Endodermal cell (in vitro differentiated cells): Measurements from ENCODE around the gene RDH13. TPM values are rescaled to one million over a fixed set of nuclear protein-coding genes. Genes with fewer than 3 reads are reported as not detected.

ENCODE experiments used
- DNase-seq: peaks from one replicate; pipeline ENCODE4 v3.0.0-alpha.2; 2017
- H3K27ac ChIP-seq: 2 replicates; pipeline ENCODE4 v1.5.1; 2013; ENCODE audit warnings: mild to moderate bottlenecking, low read depth, low read length, moderate library complexity
- H3K27me3 ChIP-seq: 2 replicates; pipeline ENCODE4 v1.6.1; 2013; ENCODE audit warnings: mild to moderate bottlenecking, low read length, moderate library complexity; ENCODE audit not compliant: insufficient read depth, control insufficient read depth, poor library complexity, severe bottlenecking
- H3K36me3 ChIP-seq: 2 replicates; pipeline ENCODE4 v1.7.0; 2013; ENCODE audit warnings: mild to moderate bottlenecking, low read length, moderate library complexity; ENCODE audit not compliant: control insufficient read depth, insufficient read depth
- H3K4me1 ChIP-seq: one replicate; pipeline ENCODE4 v1.7.0; 2013; ENCODE audit warnings: low read length; ENCODE audit not compliant: control insufficient read depth, insufficient read depth
- H3K4me3 ChIP-seq: 2 replicates; pipeline ENCODE4 v1.5.1; 2013; ENCODE audit warnings: mild to moderate bottlenecking, low read length, moderate library complexity
- H3K9ac ChIP-seq: 2 replicates; pipeline ENCODE4 v1.6.1; 2013; ENCODE audit warnings: mild to moderate bottlenecking, low read length, moderate library complexity; ENCODE audit not compliant: poor library complexity, severe bottlenecking; ENCODE audit errors: extremely low read depth
- H3K9me3 ChIP-seq: 2 replicates; pipeline ENCODE4 v1.6.1; 2013; ENCODE audit warnings: mild to moderate bottlenecking, low read length, moderate library complexity; ENCODE audit not compliant: control insufficient read depth
- H3K27ac Mint-ChIP-seq: 2 replicates; pipeline ENCODE4 v1.8.0; 2020; ENCODE audit warnings: mixed read lengths
- H3K27me3 Mint-ChIP-seq: 2 replicates; pipeline ENCODE4 v1.8.0; 2021; ENCODE audit warnings: mild to moderate bottlenecking, mixed read lengths; ENCODE audit not compliant: insufficient read depth
- H3K36me3 Mint-ChIP-seq: 2 replicates; pipeline ENCODE4 v1.8.0; 2020; ENCODE audit warnings: low read depth, mixed read lengths
- H3K4me1 Mint-ChIP-seq: 2 replicates; pipeline ENCODE4 v1.8.0; 2020; ENCODE audit warnings: mixed read lengths
- H3K4me3 Mint-ChIP-seq: 2 replicates; pipeline ENCODE4 v1.8.0; 2020; ENCODE audit warnings: mild to moderate bottlenecking, moderate library complexity, mixed read lengths
- H3K9me3 Mint-ChIP-seq: 2 replicates; pipeline ENCODE4 v1.8.0; 2020; ENCODE audit warnings: mild to moderate bottlenecking, mixed read lengths
- CTCF ChIP-seq: fragments of 200-600 bp; sonication (generic); conservative IDR thresholded peaks from 2 replicates; pipeline ENCODE4 v1.5.0; 2021; ENCODE audit warnings: antibody characterized with exemption, mild to moderate bottlenecking
- WGBS, 2 experiments: methylation state at CpG; one replicate each; pipeline versions ENCODE4 v1.1.5 to v1.1.7; 2013; ENCODE audit warnings: missing lambda C conversion rate in 2 of 2, mixed read lengths in 1 of 2; ENCODE audit not compliant: insufficient coverage in 1 of 2, insufficient read length in 1 of 2; 5-methylcytosine and 5-hydroxymethylcytosine counted together
- total RNA-seq, 2 donors: library from RNA; stranded (reverse); fragmentation: NEBNext Ultra II Directional in 1 of 2; extraction: Animal tissue kit (Norgen Biotek cat#: 25700) in 1 of 2; gene quantifications; 2 replicates in 1 of 2; 3 replicates in 1 of 2; pipeline ENCODE4 v1.2.1, GENCODE V29; 2021

The RDH13 gene
- total RNA-seq, 2 donors from 2014 or later, result 20.6 to 39.0 TPM

GRCh38 chr19:55050749-55051532, 12.0 kb downstream of the RDH13 start:
- WGBS, 2 experiments, result 94 to 95% methylated on average over 15 to 25 of the region's 25 CpGs
- H3K9me3 ChIP-seq, result no peaks in the 10 kb centered on the region
- no peak overlapping the region for H3K27ac ChIP-seq
- no peak overlapping the region for H3K4me3 ChIP-seq
- no peaks in the 10 kb centered on the region for H3K27me3 Mint-ChIP-seq
- no peak overlapping the region for H3K27ac Mint-ChIP-seq
- H3K4me1 ChIP-seq, result no peaks in the 10 kb centered on the region
- H3K4me3 Mint-ChIP-seq, result no peak overlapping the region
- TF ChIP-seq CTCF, result no peak
- no peaks in the 10 kb centered on the region for H3K9me3 Mint-ChIP-seq
- peaks cover 81% of the 10 kb centered on the region for H3K36me3 Mint-ChIP-seq
- no peaks in the 10 kb centered on the region for H3K4me1 Mint-ChIP-seq
- no peak overlapping the region for H3K9ac ChIP-seq
- no peak for DNase-seq
- peaks cover 79% of the 10 kb centered on the region for H3K36me3 ChIP-seq
- H3K27me3 ChIP-seq, result no peaks in the 10 kb centered on the region

GRCh38 chr19:55048446-55048845, 14.5 kb downstream of the RDH13 start:
- no peak for TF ChIP-seq CTCF
- Histone ChIP-seq H3K9ac (no peak overlapping the region), H3K27me3 (no peaks in the 10 kb centered on the region), H3K4me3 (no peak overlapping the region), H3K9me3 (no peaks in the 10 kb centered on the region), H3K27ac (no peak overlapping the region), H3K36me3 (peaks cover 84% of the 10 kb centered on the region), H3K4me1 (no peaks in the 10 kb centered on the region)
- DNase-seq, result no peak
- Mint-ChIP-seq H3K9me3 (no peaks in the 10 kb centered on the region), H3K4me3 (no peak overlapping the region), H3K27me3 (no peaks in the 10 kb centered on the region), H3K27ac (no peak overlapping the region), H3K36me3 (peaks cover 82% of the 10 kb centered on the region), H3K4me1 (no peaks in the 10 kb centered on the region)
- 94 to 99% methylated on average over 10 to 15 of the region's 15 CpGs for WGBS, 2 experiments

- Mint-ChIP-seq H3K36me3 (peaks cover 82% of the 10 kb centered on the region), H3K9me3 (no peaks in the 10 kb centered on the region), H3K4me1 (no peaks in the 10 kb centered on the region), H3K27me3 (no peaks in the 10 kb centered on the region), H3K4me3 (no peak overlapping the region), H3K27ac (no peak overlapping the region)
- Histone ChIP-seq H3K27ac (no peak overlapping the region), H3K9me3 (no peaks in the 10 kb centered on the region), H3K27me3 (no peaks in the 10 kb centered on the region), H3K9ac (no peak overlapping the region), H3K4me1 (no peaks in the 10 kb centered on the region), H3K36me3 (peaks cover 84% of the 10 kb centered on the region), H3K4me3 (no peak overlapping the region)
- TF ChIP-seq CTCF, result no peak
- WGBS, 2 experiments, result 94 to 99% methylated on average over 12 of the region's 12 CpGs
- no peak for DNase-seq
These were observed 15.0 kb downstream of the RDH13 start for GRCh38 chr19:55047951-55048350.
